Panc1 (cell line): ENCODE data around the gene DCUN1D2. TPM values are rescaled to one million over a fixed set of nuclear protein-coding genes. Genes with fewer than 3 reads are reported as not detected.

ENCODE experiments used
- ATAC-seq: fragments of 200-7000 bp; cut with Tn5 transposase; 2 replicates; pipeline ENCODE4 v1.9.1; 2020; ENCODE audit warnings: mild to moderate bottlenecking, moderate library complexity
- BruUV-seq: library from RNA; stranded (reverse); fragments of 400-500 nt; replicated peaks from 2 replicates; lab custom pipeline; 2021; lab: Mats Ljungman, UMichigan
- CTCF ChIA-PET: fragments of 300-600 bp; sonication (Branson Sonifier 250); formaldehyde crosslinking; loops from one replicate; lab custom pipeline; 2022; ENCODE audit warnings: antibody characterized with exemption; lab: Charles Lee
- POLR2A ChIA-PET: fragments of 300-600 bp; sonication (Branson Sonifier 250); formaldehyde crosslinking; loops from one replicate; lab custom pipeline; 2022; ENCODE audit warnings: antibody characterized with exemption; lab: Charles Lee
- DNase-seq: peaks from one replicate; pipeline ENCODE4 v3.0.0-alpha.2; 2010; ENCODE audit warnings: low read depth, low spot score
- H3K27ac ChIP-seq: 2 replicates; pipeline ENCODE4 v1.5.1; 2011; ENCODE audit warnings: mild to moderate bottlenecking, low read length, inconsistent platforms
- H3K27me3 ChIP-seq: fragments of 200-500 bp; sonication (Bioruptor generic); 2 replicates; pipeline ENCODE4 v1.6.0; 2014; ENCODE audit warnings: low read length, inconsistent platforms; ENCODE audit not compliant: control insufficient read depth, insufficient read depth
- H3K36me3 ChIP-seq: fragments of 200-500 bp; sonication (Bioruptor generic); 2 replicates; pipeline ENCODE4 v1.5.1; 2014; ENCODE audit warnings: inconsistent platforms, mild to moderate bottlenecking, low read length, moderate library complexity; ENCODE audit not compliant: control insufficient read depth, insufficient read depth
- H3K4me1 ChIP-seq: 2 replicates; pipeline ENCODE4 v1.5.1; 2011; ENCODE audit warnings: inconsistent platforms, mild to moderate bottlenecking, low read length, moderate library complexity; ENCODE audit not compliant: control insufficient read depth, insufficient read depth
- H3K4me3 ChIP-seq, 2 experiments: 2 replicates each; pipeline ENCODE4 v1.5.1; 2011 to 2012; ENCODE audit warnings: low read depth in 2 of 2, low read length in 2 of 2, mild to moderate bottlenecking in 2 of 2, inconsistent platforms in 1 of 2, moderate library complexity in 1 of 2
- H3K9me3 ChIP-seq: fragments of 200-500 bp; sonication (Bioruptor generic); 2 replicates; pipeline ENCODE4 v1.5.1; 2014; ENCODE audit warnings: low read depth, mild to moderate bottlenecking, inconsistent platforms, low read length, moderate library complexity; ENCODE audit not compliant: control insufficient read depth, insufficient read depth
- POLR2AphosphoS5 ChIP-seq: IDR thresholded peaks from 2 replicates; pipeline ENCODE4 v1.6.1; 2012; ENCODE audit warnings: mild to moderate bottlenecking, low read depth, low read length, moderate library complexity
- SIN3A ChIP-seq: IDR thresholded peaks from 2 replicates; pipeline ENCODE4 v1.6.1; 2012; ENCODE audit warnings: low read depth, mild to moderate bottlenecking, low read length, moderate library complexity, borderline replicate concordance; ENCODE audit not compliant: insufficient read depth
- TCF7L2 ChIP-seq: IDR thresholded peaks from 2 replicates; pipeline ENCODE4 v1.6.1; 2011; ENCODE audit warnings: mild to moderate bottlenecking, low read depth, low read length, inconsistent platforms
- in situ Hi-C: cut with HindIII; loops from 2 replicates; pipeline ENCODE4 v1.10.0; 2016; ENCODE audit warnings: low sequenced_read_pairs, low pct_unique_long_range_greater_than_20kb
- intact Hi-C: fragments of 100-400 bp; cut with micrococcal nuclease; formaldehyde crosslinking; loops from one replicate; pipeline ENCODE4 v1.10.0; 2022; ENCODE audit not compliant: unreplicated experiment
- total RNA-seq: library from RNA; stranded (reverse); gene quantifications from one replicate; pipeline ENCODE4 v1.2.1, GENCODE V29; 2021; ENCODE audit not compliant: unreplicated experiment
- TF ChIP-seq, protein P1 (sequence below): fragments of 450-650 bp; IDR thresholded peaks from 2 replicates; pipeline ENCODE4 v1.5.1; 2017; ENCODE audit warnings: mild to moderate bottlenecking
- TF ChIP-seq, protein P2 (sequence below), 2 experiments: IDR thresholded peaks; 2 replicates each; pipeline ENCODE4 v1.6.1; 2011 to 2012; ENCODE audit warnings: low read depth in 2 of 2, control low read depth in 1 of 2, low read length in 1 of 2, mild to moderate bottlenecking in 1 of 2, moderate library complexity in 1 of 2; ENCODE audit not compliant: insufficient read depth in 1 of 2

DCUN1D2 gene
- total RNA-seq, 1 experiment from 2014 or later = 22.8 TPM

- H3K4me3 ChIP-seq = no peak overlapping the region
- TF ChIP-seq SIN3A (no peak), POLR2AphosphoS5 (no peak), TCF7L2 (no peak)
- TF ChIP-seq, protein P1, sequence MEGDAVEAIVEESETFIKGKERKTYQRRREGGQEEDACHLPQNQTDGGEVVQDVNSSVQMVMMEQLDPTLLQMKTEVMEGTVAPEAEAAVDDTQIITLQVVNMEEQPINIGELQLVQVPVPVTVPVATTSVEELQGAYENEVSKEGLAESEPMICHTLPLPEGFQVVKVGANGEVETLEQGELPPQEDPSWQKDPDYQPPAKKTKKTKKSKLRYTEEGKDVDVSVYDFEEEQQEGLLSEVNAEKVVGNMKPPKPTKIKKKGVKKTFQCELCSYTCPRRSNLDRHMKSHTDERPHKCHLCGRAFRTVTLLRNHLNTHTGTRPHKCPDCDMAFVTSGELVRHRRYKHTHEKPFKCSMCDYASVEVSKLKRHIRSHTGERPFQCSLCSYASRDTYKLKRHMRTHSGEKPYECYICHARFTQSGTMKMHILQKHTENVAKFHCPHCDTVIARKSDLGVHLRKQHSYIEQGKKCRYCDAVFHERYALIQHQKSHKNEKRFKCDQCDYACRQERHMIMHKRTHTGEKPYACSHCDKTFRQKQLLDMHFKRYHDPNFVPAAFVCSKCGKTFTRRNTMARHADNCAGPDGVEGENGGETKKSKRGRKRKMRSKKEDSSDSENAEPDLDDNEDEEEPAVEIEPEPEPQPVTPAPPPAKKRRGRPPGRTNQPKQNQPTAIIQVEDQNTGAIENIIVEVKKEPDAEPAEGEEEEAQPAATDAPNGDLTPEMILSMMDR = no peak
- TF ChIP-seq, protein P2, sequence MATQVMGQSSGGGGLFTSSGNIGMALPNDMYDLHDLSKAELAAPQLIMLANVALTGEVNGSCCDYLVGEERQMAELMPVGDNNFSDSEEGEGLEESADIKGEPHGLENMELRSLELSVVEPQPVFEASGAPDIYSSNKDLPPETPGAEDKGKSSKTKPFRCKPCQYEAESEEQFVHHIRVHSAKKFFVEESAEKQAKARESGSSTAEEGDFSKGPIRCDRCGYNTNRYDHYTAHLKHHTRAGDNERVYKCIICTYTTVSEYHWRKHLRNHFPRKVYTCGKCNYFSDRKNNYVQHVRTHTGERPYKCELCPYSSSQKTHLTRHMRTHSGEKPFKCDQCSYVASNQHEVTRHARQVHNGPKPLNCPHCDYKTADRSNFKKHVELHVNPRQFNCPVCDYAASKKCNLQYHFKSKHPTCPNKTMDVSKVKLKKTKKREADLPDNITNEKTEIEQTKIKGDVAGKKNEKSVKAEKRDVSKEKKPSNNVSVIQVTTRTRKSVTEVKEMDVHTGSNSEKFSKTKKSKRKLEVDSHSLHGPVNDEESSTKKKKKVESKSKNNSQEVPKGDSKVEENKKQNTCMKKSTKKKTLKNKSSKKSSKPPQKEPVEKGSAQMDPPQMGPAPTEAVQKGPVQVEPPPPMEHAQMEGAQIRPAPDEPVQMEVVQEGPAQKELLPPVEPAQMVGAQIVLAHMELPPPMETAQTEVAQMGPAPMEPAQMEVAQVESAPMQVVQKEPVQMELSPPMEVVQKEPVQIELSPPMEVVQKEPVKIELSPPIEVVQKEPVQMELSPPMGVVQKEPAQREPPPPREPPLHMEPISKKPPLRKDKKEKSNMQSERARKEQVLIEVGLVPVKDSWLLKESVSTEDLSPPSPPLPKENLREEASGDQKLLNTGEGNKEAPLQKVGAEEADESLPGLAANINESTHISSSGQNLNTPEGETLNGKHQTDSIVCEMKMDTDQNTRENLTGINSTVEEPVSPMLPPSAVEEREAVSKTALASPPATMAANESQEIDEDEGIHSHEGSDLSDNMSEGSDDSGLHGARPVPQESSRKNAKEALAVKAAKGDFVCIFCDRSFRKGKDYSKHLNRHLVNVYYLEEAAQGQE (IDR thresholded peaks at IDR 0.05; ENCODE audit: insufficient read depth in 1 of 2, low read depth in 2 of 2, low read length in 1 of 2) = no peak
- H3K27me3 ChIP-seq = no peaks in the 10 kb centered on the region
- CTCF ChIA-PET = no interaction called here
- POLR2A ChIA-PET = no interaction called here
- no peaks in the 10 kb centered on the region for H3K9me3 ChIP-seq
- no peaks in the 10 kb centered on the region for H3K4me1 ChIP-seq
- no TSS peak for BruUV-seq
- intact Hi-C loops = no loop called here
- no peaks in the 10 kb centered on the region for H3K36me3 ChIP-seq
- DNase-seq (no peak), ATAC-seq (no peak)
- no peak overlapping the region for H3K27ac ChIP-seq
- in situ Hi-C loops = no loop called here
Measured at GRCh38 chr13:113537909-113538688, 47.6 kb upstream of the DCUN1D2 start.

DNA sequence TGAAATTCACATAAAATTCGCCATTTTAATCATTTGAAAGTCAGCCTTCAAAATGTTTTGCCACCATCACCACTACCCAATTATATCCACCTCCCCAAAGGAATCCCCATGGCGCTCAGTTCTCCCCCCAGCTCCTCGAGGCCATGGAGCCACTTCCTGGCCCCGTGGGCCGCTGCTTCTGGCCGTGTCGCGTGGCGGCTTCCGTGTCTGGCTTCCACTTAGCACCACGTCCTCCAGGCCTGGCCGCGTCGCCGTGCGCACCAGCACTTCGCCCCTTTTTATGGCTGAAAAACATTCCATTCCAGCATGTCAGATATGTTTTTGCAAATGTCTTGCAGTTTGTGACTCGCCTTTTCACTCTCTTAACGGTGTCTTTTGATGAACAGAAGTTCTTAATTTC, 46.7 kb upstream of the DCUN1D2 start:
- in situ Hi-C loops = no loop called here
- intact Hi-C loops = no loop called here
- DNase-seq = no peak
- Histone ChIP-seq H3K27me3 (no peaks in the 10 kb centered on the region), H3K27ac (no peak overlapping the region), H3K36me3 (no peaks in the 10 kb centered on the region), H3K4me3 (no peak overlapping the region), H3K4me1 (no peaks in the 10 kb centered on the region), H3K9me3 (no peaks in the 10 kb centered on the region)
- TF ChIP-seq TCF7L2 = no peak
- TF ChIP-seq, protein P2 (IDR thresholded peaks at IDR 0.05; ENCODE audit: insufficient read depth in 1 of 2, low read depth in 2 of 2, low read length in 1 of 2) = no peak
- TF ChIP-seq SIN3A = no peak
- TF ChIP-seq, protein P1 = no peak
- no peak for TF ChIP-seq POLR2AphosphoS5
- ChIA-PET CTCF (no interaction called here), POLR2A (no interaction called here)
- no TSS peak for BruUV-seq
- no peak for ATAC-seq
